ENCODE results near the gene LHFPL2. TPM values are rescaled to one million over a fixed set of nuclear protein-coding genes. Genes with fewer than 3 reads are reported as not detected.

The LHFPL2 gene
- total and polyA plus RNA-seq, 2 experiments from 2014 or later = 10.6 to 50.8 TPM

DNA sequence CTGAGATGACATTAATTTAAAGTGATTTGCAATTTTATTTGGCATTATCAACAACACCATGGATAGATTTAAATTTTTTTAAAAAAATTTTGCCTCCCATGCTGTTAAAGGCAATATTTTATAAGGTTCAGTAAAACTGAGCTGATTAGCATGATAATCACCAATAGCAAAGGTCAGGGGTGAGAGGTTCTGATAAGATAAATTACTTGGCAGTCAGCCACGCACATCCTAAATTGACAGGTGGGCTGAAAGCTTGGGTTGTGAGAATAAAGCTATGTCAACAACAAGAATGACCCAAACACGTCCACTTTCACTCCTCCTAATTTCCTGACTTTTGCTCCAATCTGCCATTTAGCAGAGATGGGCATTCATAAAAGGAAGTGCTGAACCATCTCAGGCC, 127.1 kb downstream of the LHFPL2 start:
- no peaks in the 10 kb centered on the region for H3K27me3 ChIP-seq (ENCODE audit: insufficient read depth)
- H3K27ac ChIP-seq (ENCODE audit: low read depth) = no peak overlapping the region
- H3K4me3 ChIP-seq = no peak overlapping the region
- H3K4me1 ChIP-seq (ENCODE audit: insufficient read depth) = no peaks in the 10 kb centered on the region; the same call in 1 of the 2 replicates
- Mint-ChIP-seq H3K27me3 (ENCODE audit: insufficient read depth, low read depth, poor library complexity) (no peaks in the 10 kb centered on the region), H3K27ac (no peak overlapping the region), H3K36me3 (ENCODE audit: low read depth) (no peaks in the 10 kb centered on the region; the same call in 2 of the 3 replicates), H3K4me3 (no peak overlapping the region), H3K9me3 (no peaks in the 10 kb centered on the region), H3K4me1 (peaks cover 27% of the 10 kb centered on the region)
- TF ChIP-seq EZH2phosphoT487 (IDR thresholded peaks at IDR 0.05; ENCODE audit: unreplicated experiment) (no peak), CREB1 (CRISPR knock-in tag; IDR thresholded peaks at IDR 0.05; ENCODE audit: low read depth) (no peak), POLR2AphosphoS5 (IDR thresholded peaks at IDR 0.05; ENCODE audit: low read depth) (no peak), ZNF331 (CRISPR knock-in tag; IDR thresholded peaks at IDR 0.05; ENCODE audit: low read depth) (no peak), JUNB (IDR thresholded peaks at IDR 0.05; ENCODE audit: unreplicated experiment) (no peak), NANOG (IDR thresholded peaks at IDR 0.05; ENCODE audit: borderline replicate concordance) (no peak), ZNF114 (CRISPR knock-in tag; IDR thresholded peaks at IDR 0.05) (no peak), STAT1 (IDR thresholded peaks at IDR 0.05; ENCODE audit: unreplicated experiment) (no peak), EZH2 (IDR thresholded peaks at IDR 0.05; ENCODE audit: low read depth, unreplicated experiment) (no peak)
- TF ChIP-seq, protein P1, sequence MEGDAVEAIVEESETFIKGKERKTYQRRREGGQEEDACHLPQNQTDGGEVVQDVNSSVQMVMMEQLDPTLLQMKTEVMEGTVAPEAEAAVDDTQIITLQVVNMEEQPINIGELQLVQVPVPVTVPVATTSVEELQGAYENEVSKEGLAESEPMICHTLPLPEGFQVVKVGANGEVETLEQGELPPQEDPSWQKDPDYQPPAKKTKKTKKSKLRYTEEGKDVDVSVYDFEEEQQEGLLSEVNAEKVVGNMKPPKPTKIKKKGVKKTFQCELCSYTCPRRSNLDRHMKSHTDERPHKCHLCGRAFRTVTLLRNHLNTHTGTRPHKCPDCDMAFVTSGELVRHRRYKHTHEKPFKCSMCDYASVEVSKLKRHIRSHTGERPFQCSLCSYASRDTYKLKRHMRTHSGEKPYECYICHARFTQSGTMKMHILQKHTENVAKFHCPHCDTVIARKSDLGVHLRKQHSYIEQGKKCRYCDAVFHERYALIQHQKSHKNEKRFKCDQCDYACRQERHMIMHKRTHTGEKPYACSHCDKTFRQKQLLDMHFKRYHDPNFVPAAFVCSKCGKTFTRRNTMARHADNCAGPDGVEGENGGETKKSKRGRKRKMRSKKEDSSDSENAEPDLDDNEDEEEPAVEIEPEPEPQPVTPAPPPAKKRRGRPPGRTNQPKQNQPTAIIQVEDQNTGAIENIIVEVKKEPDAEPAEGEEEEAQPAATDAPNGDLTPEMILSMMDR (conservative IDR thresholded peaks at IDR 0.05; ENCODE audit: low read depth in 2 of 2) = no peak
- TF ChIP-seq, protein P2, sequence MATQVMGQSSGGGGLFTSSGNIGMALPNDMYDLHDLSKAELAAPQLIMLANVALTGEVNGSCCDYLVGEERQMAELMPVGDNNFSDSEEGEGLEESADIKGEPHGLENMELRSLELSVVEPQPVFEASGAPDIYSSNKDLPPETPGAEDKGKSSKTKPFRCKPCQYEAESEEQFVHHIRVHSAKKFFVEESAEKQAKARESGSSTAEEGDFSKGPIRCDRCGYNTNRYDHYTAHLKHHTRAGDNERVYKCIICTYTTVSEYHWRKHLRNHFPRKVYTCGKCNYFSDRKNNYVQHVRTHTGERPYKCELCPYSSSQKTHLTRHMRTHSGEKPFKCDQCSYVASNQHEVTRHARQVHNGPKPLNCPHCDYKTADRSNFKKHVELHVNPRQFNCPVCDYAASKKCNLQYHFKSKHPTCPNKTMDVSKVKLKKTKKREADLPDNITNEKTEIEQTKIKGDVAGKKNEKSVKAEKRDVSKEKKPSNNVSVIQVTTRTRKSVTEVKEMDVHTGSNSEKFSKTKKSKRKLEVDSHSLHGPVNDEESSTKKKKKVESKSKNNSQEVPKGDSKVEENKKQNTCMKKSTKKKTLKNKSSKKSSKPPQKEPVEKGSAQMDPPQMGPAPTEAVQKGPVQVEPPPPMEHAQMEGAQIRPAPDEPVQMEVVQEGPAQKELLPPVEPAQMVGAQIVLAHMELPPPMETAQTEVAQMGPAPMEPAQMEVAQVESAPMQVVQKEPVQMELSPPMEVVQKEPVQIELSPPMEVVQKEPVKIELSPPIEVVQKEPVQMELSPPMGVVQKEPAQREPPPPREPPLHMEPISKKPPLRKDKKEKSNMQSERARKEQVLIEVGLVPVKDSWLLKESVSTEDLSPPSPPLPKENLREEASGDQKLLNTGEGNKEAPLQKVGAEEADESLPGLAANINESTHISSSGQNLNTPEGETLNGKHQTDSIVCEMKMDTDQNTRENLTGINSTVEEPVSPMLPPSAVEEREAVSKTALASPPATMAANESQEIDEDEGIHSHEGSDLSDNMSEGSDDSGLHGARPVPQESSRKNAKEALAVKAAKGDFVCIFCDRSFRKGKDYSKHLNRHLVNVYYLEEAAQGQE (IDR thresholded peaks at IDR 0.05; ENCODE audit: unreplicated experiment) = no peak
- TF ChIP-seq, protein P3, sequence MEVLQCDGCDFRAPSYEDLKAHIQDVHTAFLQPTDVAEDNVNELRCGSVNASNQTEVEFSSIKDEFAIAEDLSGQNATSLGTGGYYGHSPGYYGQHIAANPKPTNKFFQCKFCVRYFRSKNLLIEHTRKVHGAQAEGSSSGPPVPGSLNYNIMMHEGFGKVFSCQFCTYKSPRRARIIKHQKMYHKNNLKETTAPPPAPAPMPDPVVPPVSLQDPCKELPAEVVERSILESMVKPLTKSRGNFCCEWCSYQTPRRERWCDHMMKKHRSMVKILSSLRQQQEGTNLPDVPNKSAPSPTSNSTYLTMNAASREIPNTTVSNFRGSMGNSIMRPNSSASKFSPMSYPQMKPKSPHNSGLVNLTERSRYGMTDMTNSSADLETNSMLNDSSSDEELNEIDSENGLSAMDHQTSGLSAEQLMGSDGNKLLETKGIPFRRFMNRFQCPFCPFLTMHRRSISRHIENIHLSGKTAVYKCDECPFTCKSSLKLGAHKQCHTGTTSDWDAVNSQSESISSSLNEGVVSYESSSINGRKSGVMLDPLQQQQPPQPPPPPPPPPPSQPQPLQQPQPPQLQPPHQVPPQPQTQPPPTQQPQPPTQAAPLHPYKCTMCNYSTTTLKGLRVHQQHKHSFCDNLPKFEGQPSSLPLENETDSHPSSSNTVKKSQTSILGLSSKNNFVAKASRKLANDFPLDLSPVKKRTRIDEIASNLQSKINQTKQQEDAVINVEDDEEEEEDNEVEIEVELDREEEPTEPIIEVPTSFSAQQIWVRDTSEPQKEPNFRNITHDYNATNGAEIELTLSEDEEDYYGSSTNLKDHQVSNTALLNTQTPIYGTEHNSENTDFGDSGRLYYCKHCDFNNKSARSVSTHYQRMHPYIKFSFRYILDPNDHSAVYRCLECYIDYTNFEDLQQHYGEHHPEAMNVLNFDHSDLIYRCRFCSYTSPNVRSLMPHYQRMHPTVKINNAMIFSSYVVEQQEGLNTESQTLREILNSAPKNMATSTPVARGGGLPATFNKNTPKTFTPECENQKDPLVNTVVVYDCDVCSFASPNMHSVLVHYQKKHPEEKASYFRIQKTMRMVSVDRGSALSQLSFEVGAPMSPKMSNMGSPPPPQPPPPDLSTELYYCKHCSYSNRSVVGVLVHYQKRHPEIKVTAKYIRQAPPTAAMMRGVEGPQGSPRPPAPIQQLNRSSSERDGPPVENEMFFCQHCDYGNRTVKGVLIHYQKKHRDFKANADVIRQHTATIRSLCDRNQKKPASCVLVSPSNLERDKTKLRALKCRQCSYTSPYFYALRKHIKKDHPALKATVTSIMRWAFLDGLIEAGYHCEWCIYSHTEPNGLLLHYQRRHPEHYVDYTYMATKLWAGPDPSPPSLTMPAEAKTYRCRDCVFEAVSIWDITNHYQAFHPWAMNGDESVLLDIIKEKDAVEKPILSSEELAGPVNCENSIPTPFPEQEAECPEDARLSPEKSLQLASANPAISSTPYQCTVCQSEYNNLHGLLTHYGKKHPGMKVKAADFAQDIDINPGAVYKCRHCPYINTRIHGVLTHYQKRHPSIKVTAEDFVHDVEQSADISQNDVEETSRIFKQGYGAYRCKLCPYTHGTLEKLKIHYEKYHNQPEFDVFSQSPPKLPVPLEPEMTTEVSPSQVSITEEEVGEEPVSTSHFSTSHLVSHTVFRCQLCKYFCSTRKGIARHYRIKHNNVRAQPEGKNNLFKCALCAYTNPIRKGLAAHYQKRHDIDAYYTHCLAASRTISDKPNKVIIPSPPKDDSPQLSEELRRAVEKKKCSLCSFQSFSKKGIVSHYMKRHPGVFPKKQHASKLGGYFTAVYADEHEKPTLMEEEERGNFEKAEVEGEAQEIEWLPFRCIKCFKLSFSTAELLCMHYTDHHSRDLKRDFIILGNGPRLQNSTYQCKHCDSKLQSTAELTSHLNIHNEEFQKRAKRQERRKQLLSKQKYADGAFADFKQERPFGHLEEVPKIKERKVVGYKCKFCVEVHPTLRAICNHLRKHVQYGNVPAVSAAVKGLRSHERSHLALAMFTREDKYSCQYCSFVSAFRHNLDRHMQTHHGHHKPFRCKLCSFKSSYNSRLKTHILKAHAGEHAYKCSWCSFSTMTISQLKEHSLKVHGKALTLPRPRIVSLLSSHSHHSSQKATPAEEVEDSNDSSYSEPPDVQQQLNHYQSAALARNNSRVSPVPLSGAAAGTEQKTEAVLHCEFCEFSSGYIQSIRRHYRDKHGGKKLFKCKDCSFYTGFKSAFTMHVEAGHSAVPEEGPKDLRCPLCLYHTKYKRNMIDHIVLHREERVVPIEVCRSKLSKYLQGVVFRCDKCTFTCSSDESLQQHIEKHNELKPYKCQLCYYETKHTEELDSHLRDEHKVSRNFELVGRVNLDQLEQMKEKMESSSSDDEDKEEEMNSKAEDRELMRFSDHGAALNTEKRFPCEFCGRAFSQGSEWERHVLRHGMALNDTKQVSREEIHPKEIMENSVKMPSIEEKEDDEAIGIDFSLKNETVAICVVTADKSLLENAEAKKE (CRISPR knock-in tag; IDR thresholded peaks at IDR 0.05) = no peak
- TF ChIP-seq, protein P4, sequence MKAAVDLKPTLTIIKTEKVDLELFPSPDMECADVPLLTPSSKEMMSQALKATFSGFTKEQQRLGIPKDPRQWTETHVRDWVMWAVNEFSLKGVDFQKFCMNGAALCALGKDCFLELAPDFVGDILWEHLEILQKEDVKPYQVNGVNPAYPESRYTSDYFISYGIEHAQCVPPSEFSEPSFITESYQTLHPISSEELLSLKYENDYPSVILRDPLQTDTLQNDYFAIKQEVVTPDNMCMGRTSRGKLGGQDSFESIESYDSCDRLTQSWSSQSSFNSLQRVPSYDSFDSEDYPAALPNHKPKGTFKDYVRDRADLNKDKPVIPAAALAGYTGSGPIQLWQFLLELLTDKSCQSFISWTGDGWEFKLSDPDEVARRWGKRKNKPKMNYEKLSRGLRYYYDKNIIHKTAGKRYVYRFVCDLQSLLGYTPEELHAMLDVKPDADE (IDR thresholded peaks at IDR 0.05) = no peak
- H2AFZ ChIP-seq = no peak overlapping the region
- H3F3A ChIP-seq (replicated peaks; ENCODE audit: low read depth) = no peaks in the 10 kb centered on the region
- ATAC-seq (no peak), DNase-seq (ENCODE audit: low spot score) (no peak)
- H3K79me2 ChIP-seq (replicated peaks; ENCODE audit: insufficient read depth) = peaks cover 29% of the 10 kb centered on the region
- H4K20me1 ChIP-seq (replicated peaks; ENCODE audit: insufficient read depth) = peaks cover 7% of the 10 kb centered on the region
- no peak overlapping the region for H3K4me2 ChIP-seq
- no peaks in the 10 kb centered on the region for H3K36me3 ChIP-seq (ENCODE audit: insufficient read depth)
- no peaks in the 10 kb centered on the region for H3K9me2 ChIP-seq (ENCODE audit: insufficient read depth)
